GM23338 (cell line): ENCODE measurements around the gene MRPS18B. TPM values are rescaled to one million over a fixed set of nuclear protein-coding genes. Genes with fewer than 3 reads are reported as not detected.
A peak's percentile ranks its signal among the peaks of the same experiment; 100 is the strongest.

ENCODE experiments used
- ATAC-seq: fragments of 200-7000 bp; cut with Tn5 transposase; 3 replicates; pipeline ENCODE4 v1.9.1; 2020
- DNase-seq: peaks from one replicate; pipeline ENCODE4 v3.0.0-alpha.2; 2015; ENCODE audit warnings: low spot score
- H2AFZ ChIP-seq: fragments of 200-600 bp; sonication (generic); 2 replicates; pipeline ENCODE4 v1.8.0; 2016; ENCODE audit warnings: antibody characterized with exemption, mild to moderate bottlenecking, moderate library complexity
- H3F3A ChIP-seq: fragments of 200-600 bp; sonication (generic); replicated peaks from 2 replicates; pipeline ENCODE4 v1.8.0; 2017; ENCODE audit warnings: antibody characterized with exemption, mixed run types, low read depth
- H3K27ac ChIP-seq: fragments of 200-600 bp; sonication (generic); 2 replicates; pipeline ENCODE4 v1.6.1; 2016; ENCODE audit warnings: low read depth
- H3K27me3 ChIP-seq: fragments of 200-600 bp; sonication (generic); 2 replicates; pipeline ENCODE4 v1.8.0; 2016; ENCODE audit warnings: mild to moderate bottlenecking, mixed run types, moderate library complexity; ENCODE audit not compliant: insufficient read depth
- H3K36me3 ChIP-seq: fragments of 200-600 bp; sonication (generic); 2 replicates; pipeline ENCODE4 v1.8.0; 2016; ENCODE audit warnings: mild to moderate bottlenecking; ENCODE audit not compliant: insufficient read depth
- H3K4me1 ChIP-seq: fragments of 200-600 bp; sonication (generic); 2 replicates; pipeline ENCODE4 v1.8.0; 2016; ENCODE audit warnings: mild to moderate bottlenecking, moderate library complexity; ENCODE audit not compliant: insufficient read depth
- H3K4me2 ChIP-seq: fragments of 200-600 bp; sonication (generic); 2 replicates; pipeline ENCODE4 v1.7.1; 2017; ENCODE audit warnings: mixed run types
- H3K4me3 ChIP-seq: fragments of 200-600 bp; sonication (generic); 2 replicates; pipeline ENCODE4 v1.6.1; 2016; ENCODE audit warnings: mixed run types
- H3K79me2 ChIP-seq: fragments of 200-600 bp; sonication (generic); replicated peaks from 2 replicates; pipeline ENCODE4 v1.8.0; 2017; ENCODE audit warnings: mild to moderate bottlenecking; ENCODE audit not compliant: insufficient read depth
- H3K9me2 ChIP-seq: fragments of 200-600 bp; sonication (generic); 2 replicates; pipeline ENCODE4 v1.8.0; 2017; ENCODE audit not compliant: insufficient read depth
- H4K20me1 ChIP-seq: fragments of 200-600 bp; sonication (generic); replicated peaks from 2 replicates; pipeline ENCODE4 v1.8.0; 2017; ENCODE audit warnings: mild to moderate bottlenecking; ENCODE audit not compliant: insufficient read depth
- H3K27ac Mint-ChIP-seq: 2 replicates; pipeline ENCODE4 v1.8.0; 2020; ENCODE audit warnings: inconsistent platforms, mild to moderate bottlenecking, moderate library complexity, mixed read lengths
- H3K27me3 Mint-ChIP-seq: 3 replicates; pipeline ENCODE4 v1.8.0; 2022; ENCODE audit warnings: low read depth, mild to moderate bottlenecking, moderate library complexity, mixed read lengths, inconsistent platforms; ENCODE audit not compliant: insufficient read depth, poor library complexity
- H3K36me3 Mint-ChIP-seq: 3 replicates; pipeline ENCODE4 v1.8.0; 2021; ENCODE audit warnings: low read depth, mild to moderate bottlenecking, inconsistent platforms, moderate library complexity, mixed read lengths
- H3K4me1 Mint-ChIP-seq: 3 replicates; pipeline ENCODE4 v1.8.0; 2020; ENCODE audit warnings: mild to moderate bottlenecking, inconsistent platforms, mixed read lengths
- H3K4me3 Mint-ChIP-seq: 3 replicates; pipeline ENCODE4 v1.8.0; 2021; ENCODE audit warnings: moderate library complexity, mild to moderate bottlenecking, inconsistent platforms, mixed read lengths
- H3K9me3 Mint-ChIP-seq: 3 replicates; pipeline ENCODE4 v1.8.0; 2020; ENCODE audit warnings: moderate library complexity, mild to moderate bottlenecking, inconsistent platforms, mixed read lengths
- CREB1 ChIP-seq: fragments of 250-450 bp; sonication (Bioruptor Pico); IDR thresholded peaks from 2 replicates; pipeline ENCODE4 v1.5.0; 2020; ENCODE audit warnings: low read depth, mild to moderate bottlenecking, moderate library complexity
- CTCF ChIP-seq, 2 experiments: fragments of 200-600 bp in 1 of 2; sonication (generic) in 1 of 2; conservative IDR thresholded peaks; 2 replicates each; pipeline versions ENCODE4 v1.5.1 to v1.6.1; 2016 to 2017; ENCODE audit warnings: antibody characterized with exemption in 2 of 2, low read depth in 2 of 2, mild to moderate bottlenecking in 2 of 2, moderate library complexity in 1 of 2
- ETS1 ChIP-seq: IDR thresholded peaks from 2 replicates; pipeline ENCODE4 v1.6.1; 2016; ENCODE audit warnings: antibody characterized with exemption
- EZH2phosphoT487 ChIP-seq: fragments of 200-600 bp; sonication (generic); IDR thresholded peaks from one replicate; pipeline ENCODE4 v1.8.1; 2018; ENCODE audit warnings: antibody characterized with exemption; ENCODE audit not compliant: unreplicated experiment
- POLR2AphosphoS5 ChIP-seq: IDR thresholded peaks from 2 replicates; pipeline ENCODE4 v1.6.1; 2016; ENCODE audit warnings: antibody characterized with exemption, low read depth
- REST ChIP-seq: IDR thresholded peaks from one replicate; pipeline ENCODE4 v1.6.1; 2018; ENCODE audit warnings: antibody characterized with exemption; ENCODE audit not compliant: unreplicated experiment
- STAT1 ChIP-seq: IDR thresholded peaks from one replicate; pipeline ENCODE4 v1.6.1; 2016; ENCODE audit warnings: antibody characterized with exemption; ENCODE audit not compliant: unreplicated experiment
- ZNF114 ChIP-seq: fragments of 250-450 bp; sonication (Bioruptor Pico); IDR thresholded peaks from 2 replicates; pipeline ENCODE4 v1.5.0; 2020; ENCODE audit warnings: mild to moderate bottlenecking, moderate library complexity
- polyA plus RNA-seq: library from polyadenylated mRNA; unstranded; fragments of >200 nt; fragmentation: Nextera tagmentation; extraction: Ambion mirVana; gene quantifications from 2 replicates; pipeline ENCODE4 v1.2.1, GENCODE V29; 2016
- total RNA-seq: library from RNA; depleted of rRNA; stranded (reverse); fragments of >200 nt; shearing (Covaris generic); gene quantifications from 2 replicates; pipeline ENCODE4 v1.2.3, GENCODE V29; 2014

MRPS18B gene
- total and polyA plus RNA-seq, 2 experiments from 2014 or later, result 49.2 to 73.6 TPM

GRCh38 chr6:30625511-30625910 is 7.9 kb downstream of the MRPS18B start (continued):
- TF ChIP-seq CTCF (conservative IDR thresholded peaks at IDR 0.05; ENCODE audit: low read depth in 2 of 2), result no peak
- no peak for TF ChIP-seq REST
- no peak for TF ChIP-seq ZNF114 (CRISPR knock-in tag)
- no peak for TF ChIP-seq STAT1

GRCh38 chr6:30626484-30627366 is 9.1 kb downstream of the MRPS18B start, which contains the start of gene ATAT1:
ATAT1 (plus strand) TSS chr6:30626874.
- peak; percentile 36 to 56 for TF ChIP-seq CTCF (conservative IDR thresholded peaks at IDR 0.05; ENCODE audit: low read depth in 2 of 2)
- peak; percentile 91 for TF ChIP-seq POLR2AphosphoS5
- TF ChIP-seq EZH2phosphoT487, result no peak
- TF ChIP-seq STAT1, result no peak
- TF ChIP-seq CREB1, result peak; percentile 90
- peak; percentile 69 for TF ChIP-seq ETS1
- Histone ChIP-seq H3K4me3 (peak within 1 kb of the TSS; percentile 73), H2AFZ (peak within 1 kb of the TSS; percentile 82; the same call in 1 of the 2 replicates), H3K4me2 (peak within 1 kb of the TSS; percentile 91), H4K20me1 (no peaks in the 10 kb centered on the region; the same call in 1 of the 2 replicates), H3K27me3 (no peaks in the 10 kb centered on the region), H3K9me2 (no peaks in the 10 kb centered on the region), H3K4me1 (peaks cover 14% of the 10 kb centered on the region), H3K79me2 (peaks cover 8% of the 10 kb centered on the region), H3K27ac (peak within 1 kb of the TSS; percentile 79), H3F3A (peaks cover 20% of the 10 kb centered on the region), H3K36me3 (peaks cover 17% of the 10 kb centered on the region)
- H3K4me3 Mint-ChIP-seq, result peak within 1 kb of the TSS; percentile 89
- peaks cover 74% of the 10 kb centered on the region for H3K36me3 Mint-ChIP-seq
- DNase-seq (peak; percentile 96), ATAC-seq (peak; percentile 98)
- H3K27me3 Mint-ChIP-seq, result peaks cover 19% of the 10 kb centered on the region
- H3K27ac Mint-ChIP-seq, result peak within 1 kb of the TSS; percentile 97
- H3K9me3 Mint-ChIP-seq, result no peaks in the 10 kb centered on the region
- peaks cover 14% of the 10 kb centered on the region for H3K4me1 Mint-ChIP-seq
